ENCODE data around the gene POFUT1. TPM values are rescaled to one million over a fixed set of nuclear protein-coding genes. Genes with fewer than 3 reads are reported as not detected.

The POFUT1 gene
- polyA plus RNA-seq, 1 of the 3 experiments (the other 2 are of a cell fraction) = 35.6 TPM

DNA sequence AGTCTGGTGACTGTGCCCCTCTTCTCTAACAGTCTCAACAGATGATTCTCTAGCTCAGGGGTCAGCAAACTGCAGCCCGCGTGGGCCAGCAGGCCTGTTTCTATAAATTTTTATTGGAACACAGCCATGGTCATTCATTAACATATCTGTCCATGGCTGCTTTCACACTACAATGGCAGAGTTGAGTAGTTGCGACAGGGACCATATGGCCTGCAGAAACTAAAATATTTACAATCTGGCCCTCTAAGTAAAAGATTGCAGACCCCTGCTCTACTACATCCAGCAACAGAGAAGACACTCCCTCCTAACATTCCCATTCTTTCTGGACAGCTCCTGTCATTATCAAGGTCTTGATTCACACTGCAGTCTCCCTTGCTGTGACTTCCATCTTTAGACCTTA is 45.3 kb upstream of the POFUT1 start:
- no peaks in the 10 kb centered on the region for H3K9me3 ChIP-seq
- no peaks in the 10 kb centered on the region for H3K79me2 ChIP-seq (ENCODE audit: insufficient read depth)
- no peaks in the 10 kb centered on the region for H3F3A ChIP-seq (replicated peaks; ENCODE audit: insufficient read depth)
- H3K4me2 ChIP-seq = no peak overlapping the region
- DNase-seq = peak; percentile 61
- no peaks in the 10 kb centered on the region for H3K9me2 ChIP-seq
- peak overlapping the region in 1 of 2 experiments; percentile 47; a peak in 2 of 4 replicates for H3K27ac ChIP-seq (ENCODE audit: low read depth in 2 of 2, low read length in 1 of 2)
- 78% methylated on average over 3 of the region's 3 CpGs for WGBS (ENCODE audit: low lambda C conversion rate)
- H2AFZ ChIP-seq (ENCODE audit: low read depth) = no peak overlapping the region
- H3K4me3 ChIP-seq (ENCODE audit: low read depth in 2 of 2, low read length in 1 of 2) = no peak overlapping the region
- H3K4me1 ChIP-seq (ENCODE audit: control insufficient read depth in 1 of 2, insufficient read depth in 2 of 2, low read depth in 1 of 2, low read length in 1 of 2) = peaks cover 0 to 9% of the 10 kb centered on the region in 2 experiments; a peak in 2 of 4 replicates
- ChIA-PET POLR2A (interaction anchor here (1.0 kb wide), 1 partner anchor 61 kb away, joined by 3 read pairs; no protein-coding TSS in a partner anchor), CTCF (interaction anchor here (0.9 to 1.0 kb wide), 2 partner anchors 26 to 339 kb away, joined by 3 to 4 read pairs; no protein-coding TSS in a partner anchor)
- H3K9ac ChIP-seq = no peak overlapping the region
- H3K36me3 ChIP-seq (replicated peaks in 1 of 2; ENCODE audit: control insufficient read depth in 1 of 2, insufficient read depth in 2 of 2, low read length in 1 of 2) = peaks cover 22 to 75% of the 10 kb centered on the region in 2 experiments
- no peaks in the 10 kb centered on the region for H3K27me3 ChIP-seq (ENCODE audit: insufficient read depth)
- TF ChIP-seq SIN3A (IDR thresholded peaks at IDR 0.05; ENCODE audit: borderline replicate concordance, low read depth, low read length) = no peak
- TF ChIP-seq, protein P1, sequence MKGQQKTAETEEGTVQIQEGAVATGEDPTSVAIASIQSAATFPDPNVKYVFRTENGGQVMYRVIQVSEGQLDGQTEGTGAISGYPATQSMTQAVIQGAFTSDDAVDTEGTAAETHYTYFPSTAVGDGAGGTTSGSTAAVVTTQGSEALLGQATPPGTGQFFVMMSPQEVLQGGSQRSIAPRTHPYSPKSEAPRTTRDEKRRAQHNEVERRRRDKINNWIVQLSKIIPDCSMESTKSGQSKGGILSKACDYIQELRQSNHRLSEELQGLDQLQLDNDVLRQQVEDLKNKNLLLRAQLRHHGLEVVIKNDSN (IDR thresholded peaks at IDR 0.05; ENCODE audit: borderline replicate concordance, low read depth) = no peak
- TF ChIP-seq EP300 (IDR thresholded peaks at IDR 0.05; ENCODE audit: borderline replicate concordance in 1 of 2, low read depth in 1 of 2, low read length in 1 of 2) = peak in 1 of 2 experiments; percentile 57; a peak in 2 of 4 replicates
- peak; percentile 66; the same call in 1 of the 2 replicates for TF ChIP-seq RCOR1 (IDR thresholded peaks at IDR 0.05; ENCODE audit: low read length)
- peak; percentile 66 for TF ChIP-seq MXI1 (IDR thresholded peaks at IDR 0.05; ENCODE audit: low read depth, low read length)
- no peaks in the 10 kb centered on the region for H4K20me1 ChIP-seq (ENCODE audit: insufficient read depth)

DNA sequence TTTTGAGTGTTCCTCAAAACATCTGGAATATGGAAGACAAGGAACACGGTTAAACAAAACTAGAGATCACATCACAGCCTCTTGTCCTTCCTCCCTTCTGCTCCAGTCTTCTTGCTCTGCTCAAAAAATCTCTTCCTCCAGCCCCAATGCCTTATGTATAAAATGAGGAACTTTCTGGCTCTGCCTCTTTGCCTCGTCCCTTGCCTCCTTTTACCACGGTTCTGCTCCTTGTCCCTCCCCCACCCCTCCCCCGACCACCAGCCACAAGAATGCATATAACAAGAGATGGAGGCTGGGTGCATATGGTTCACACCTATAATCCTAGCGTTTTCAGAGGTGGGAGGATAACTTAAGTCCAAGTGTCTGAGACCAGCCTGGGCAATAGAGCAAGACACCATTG is 43.7 kb upstream of the POFUT1 start:
- POLR2A ChIA-PET = no interaction called here
- CTCF ChIA-PET = no interaction called here
- no peak for DNase-seq
- H3K4me1 ChIP-seq (ENCODE audit: control insufficient read depth in 1 of 2, insufficient read depth in 2 of 2, low read depth in 1 of 2, low read length in 1 of 2) = peaks cover 0 to 11% of the 10 kb centered on the region in 2 experiments; a peak in 2 of 4 replicates
- H4K20me1 ChIP-seq (ENCODE audit: insufficient read depth) = no peaks in the 10 kb centered on the region
- H3K79me2 ChIP-seq (ENCODE audit: insufficient read depth) = no peaks in the 10 kb centered on the region
- no peaks in the 10 kb centered on the region for H3K9me3 ChIP-seq
- H3K27me3 ChIP-seq (ENCODE audit: insufficient read depth) = no peaks in the 10 kb centered on the region
- H3K36me3 ChIP-seq (replicated peaks in 1 of 2; ENCODE audit: control insufficient read depth in 1 of 2, insufficient read depth in 2 of 2, low read length in 1 of 2) = peaks cover 16 to 62% of the 10 kb centered on the region in 2 experiments
- 95% methylated on average over 5 of the region's 5 CpGs for WGBS (ENCODE audit: low lambda C conversion rate)
- H3K4me2 ChIP-seq = no peak overlapping the region
- no peak overlapping the region for H3K4me3 ChIP-seq (ENCODE audit: low read depth in 2 of 2, low read length in 1 of 2)
- no peak overlapping the region for H3K27ac ChIP-seq (ENCODE audit: low read depth in 2 of 2, low read length in 1 of 2)
- no peaks in the 10 kb centered on the region for H3K9me2 ChIP-seq
- no peak overlapping the region for H2AFZ ChIP-seq (ENCODE audit: low read depth)
- TF ChIP-seq, protein P2, sequence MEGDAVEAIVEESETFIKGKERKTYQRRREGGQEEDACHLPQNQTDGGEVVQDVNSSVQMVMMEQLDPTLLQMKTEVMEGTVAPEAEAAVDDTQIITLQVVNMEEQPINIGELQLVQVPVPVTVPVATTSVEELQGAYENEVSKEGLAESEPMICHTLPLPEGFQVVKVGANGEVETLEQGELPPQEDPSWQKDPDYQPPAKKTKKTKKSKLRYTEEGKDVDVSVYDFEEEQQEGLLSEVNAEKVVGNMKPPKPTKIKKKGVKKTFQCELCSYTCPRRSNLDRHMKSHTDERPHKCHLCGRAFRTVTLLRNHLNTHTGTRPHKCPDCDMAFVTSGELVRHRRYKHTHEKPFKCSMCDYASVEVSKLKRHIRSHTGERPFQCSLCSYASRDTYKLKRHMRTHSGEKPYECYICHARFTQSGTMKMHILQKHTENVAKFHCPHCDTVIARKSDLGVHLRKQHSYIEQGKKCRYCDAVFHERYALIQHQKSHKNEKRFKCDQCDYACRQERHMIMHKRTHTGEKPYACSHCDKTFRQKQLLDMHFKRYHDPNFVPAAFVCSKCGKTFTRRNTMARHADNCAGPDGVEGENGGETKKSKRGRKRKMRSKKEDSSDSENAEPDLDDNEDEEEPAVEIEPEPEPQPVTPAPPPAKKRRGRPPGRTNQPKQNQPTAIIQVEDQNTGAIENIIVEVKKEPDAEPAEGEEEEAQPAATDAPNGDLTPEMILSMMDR (IDR thresholded peaks at IDR 0.05) = no peak
- TF ChIP-seq, protein P3, sequence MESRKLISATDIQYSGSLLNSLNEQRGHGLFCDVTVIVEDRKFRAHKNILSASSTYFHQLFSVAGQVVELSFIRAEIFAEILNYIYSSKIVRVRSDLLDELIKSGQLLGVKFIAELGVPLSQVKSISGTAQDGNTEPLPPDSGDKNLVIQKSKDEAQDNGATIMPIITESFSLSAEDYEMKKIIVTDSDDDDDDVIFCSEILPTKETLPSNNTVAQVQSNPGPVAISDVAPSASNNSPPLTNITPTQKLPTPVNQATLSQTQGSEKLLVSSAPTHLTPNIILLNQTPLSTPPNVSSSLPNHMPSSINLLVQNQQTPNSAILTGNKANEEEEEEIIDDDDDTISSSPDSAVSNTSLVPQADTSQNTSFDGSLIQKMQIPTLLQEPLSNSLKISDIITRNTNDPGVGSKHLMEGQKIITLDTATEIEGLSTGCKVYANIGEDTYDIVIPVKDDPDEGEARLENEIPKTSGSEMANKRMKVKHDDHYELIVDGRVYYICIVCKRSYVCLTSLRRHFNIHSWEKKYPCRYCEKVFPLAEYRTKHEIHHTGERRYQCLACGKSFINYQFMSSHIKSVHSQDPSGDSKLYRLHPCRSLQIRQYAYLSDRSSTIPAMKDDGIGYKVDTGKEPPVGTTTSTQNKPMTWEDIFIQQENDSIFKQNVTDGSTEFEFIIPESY (IDR thresholded peaks at IDR 0.05; ENCODE audit: borderline replicate concordance, low read depth) = no peak
- TF ChIP-seq FOXM1 (IDR thresholded peaks at IDR 0.05; ENCODE audit: low read depth) = no peak
- H3F3A ChIP-seq (replicated peaks; ENCODE audit: insufficient read depth) = no peaks in the 10 kb centered on the region
- H3K9ac ChIP-seq = no peak overlapping the region

Measured in SK-N-SH (cell line).